HG02642 (cell line): ENCODE measurements around the gene BBS1.

Experiments
- ATAC-seq: cut with Tn5 transposase; IDR thresholded peaks from one replicate; pipeline ENCODE4 v1.9.1; 2021; ENCODE audit warnings: mild to moderate bottlenecking; ENCODE audit not compliant: unreplicated experiment, poor library complexity

Gene BBS1

GRCh38 chr11:66548041-66548440 lies 37.6 kb downstream of the BBS1 start:
- ATAC-seq, result no peak

GRCh38 chr11:66548774-66549630 lies 38.6 kb downstream of the BBS1 start:
- no peak for ATAC-seq

- no peak for ATAC-seq
Observed at GRCh38 chr11:66549696-66550095, 39.3 kb downstream of the BBS1 start.

GRCh38 chr11:66550887-66551286 lies 40.5 kb downstream of the BBS1 start:
- no peak for ATAC-seq

GRCh38 chr11:66554602-66555001 lies 44.2 kb downstream of the BBS1 start:
- ATAC-seq, result no peak

GRCh38 chr11:66555416-66555815 lies 45.0 kb downstream of the BBS1 start:
- ATAC-seq, result no peak

GRCh38 chr11:66556086-66556485 lies 45.7 kb downstream of the BBS1 start:
- ATAC-seq, result no peak

- ATAC-seq, result no peak
Observed at GRCh38 chr11:66557733-66558326, 47.4 kb downstream of the BBS1 start.

- no peak for ATAC-seq
Observed at GRCh38 chr11:66559142-66559865, 48.9 kb downstream of the BBS1 start.

GRCh38 chr11:66559866-66560676 lies 49.6 kb downstream of the BBS1 start:
- ATAC-seq, result no peak

GRCh38 chr11:66561178-66561974 lies 50.9 kb downstream of the BBS1 start:
- ATAC-seq, result no peak

- ATAC-seq, result no peak
Observed at GRCh38 chr11:66561975-66562248, 51.5 kb downstream of the BBS1 start.

- ATAC-seq, result no peak
Observed at GRCh38 chr11:66562275-66562674, 51.8 kb downstream of the BBS1 start.

GRCh38 chr11:66562907-66563583 lies 52.6 kb downstream of the BBS1 start:
- ATAC-seq, result no peak

- no peak for ATAC-seq
Observed at GRCh38 chr11:66563832-66564231, 53.4 kb downstream of the BBS1 start.

- no peak for ATAC-seq
Observed at GRCh38 chr11:66564538-66564937, 54.1 kb downstream of the BBS1 start.

- ATAC-seq, result no peak
Observed at GRCh38 chr11:66564984-66565383, 54.5 kb downstream of the BBS1 start.

GRCh38 chr11:66566221-66566620 lies 55.8 kb downstream of the BBS1 start:
- no peak for ATAC-seq

GRCh38 chr11:66567787-66568123 lies 57.3 kb downstream of the BBS1 start:
- no peak for ATAC-seq
